Left lung (tissue), 10 donors: ENCODE measurements around the gene PABPN1. TPM values are rescaled to one million over a fixed set of nuclear protein-coding genes. Genes with fewer than 3 reads are reported as not detected.

Experiments used
- ATAC-seq: fragments of 200-7000 bp; cut with Tn5 transposase; one replicate; pipeline ENCODE4 v1.9.1; 2020; ENCODE audit warnings: moderate library complexity
- DNase-seq, 4 donors: peaks; one replicate each; pipeline ENCODE4 v3.0.0-alpha.2; 2013 to 2020
- H3K27ac ChIP-seq, 2 donors: fragments of 200-600 bp; sonication (generic) in 1 of 2; one replicate each; pipeline versions ENCODE4 v1.5.0 to v1.8.0; 2020 to 2021
- H3K27me3 ChIP-seq, 2 donors: fragments of 200-600 bp; sonication (generic) in 1 of 2; one replicate each; pipeline versions ENCODE4 v1.5.0 to v1.8.0; 2020 to 2021
- H3K36me3 ChIP-seq, 2 donors: fragments of 200-600 bp; sonication (generic) in 1 of 2; one replicate each; pipeline versions ENCODE4 v1.5.0 to v1.8.0; 2020 to 2021
- H3K4me1 ChIP-seq, 2 donors: fragments of 200-600 bp; one replicate each; pipeline ENCODE4 v1.8.0; 2021
- H3K4me3 ChIP-seq, 2 donors: fragments of 200-600 bp; sonication (generic) in 1 of 2; one replicate each; pipeline versions ENCODE4 v1.5.0 to v1.8.0; 2020 to 2021; ENCODE audit warnings: mild to moderate bottlenecking in 1 of 2
- H3K9me3 ChIP-seq, 2 donors: fragments of 200-600 bp; sonication (generic) in 1 of 2; one replicate each; pipeline versions ENCODE4 v1.5.0 to v1.8.0; 2020 to 2021
- CTCF ChIP-seq, 2 donors: fragments of 200-600 bp; sonication (generic) in 1 of 2; IDR thresholded peaks; one replicate each; pipeline versions ENCODE4 v1.5.0 to v1.8.0; 2021; ENCODE audit warnings: antibody characterized with exemption in 2 of 2
- intact Hi-C, 2 donors: fragments of 100-400 bp; cut with DNase I; formaldehyde crosslinking; loops; one replicate each; pipeline versions ENCODE4 v1.11.2 to v1.14.2; 2022
- polyA plus RNA-seq, 6 donors: library from polyadenylated mRNA; unstranded; fragments of 120-200 nt; gene quantifications; one replicate each; pipeline ENCODE4 v1.2.1, GENCODE V29; 2013; ENCODE audit not compliant: insufficient read length in 6 of 6
- total RNA-seq, 2 donors: library from RNA; stranded (reverse); fragmentation: NEBNext Ultra II Directional; extraction: Animal tissue kit (Norgen Biotek cat#: 25700); gene quantifications; one replicate each; pipeline ENCODE4 v1.2.1, GENCODE V29; 2021
- donor health status: DM: no; HTN: yes; CAD: no.
- donor health status: DM: no; HTN: no; CAD: no.

The PABPN1 gene
- total and polyA plus RNA-seq, 8 donors = 119 to 256 (median 198) TPM

GRCh38 chr14:23335623-23336022, 14.4 kb downstream of the PABPN1 start:
- Histone ChIP-seq H3K27ac (no peak overlapping the region), H3K4me3 (no peak overlapping the region), H3K4me1 (no peaks in the 10 kb centered on the region), H3K9me3 (peaks cover 0 to 9% of the 10 kb centered on the region in 2 donors), H3K36me3 (no peaks in the 10 kb centered on the region), H3K27me3 (no peaks in the 10 kb centered on the region)
- DNase-seq = no peak
- no peak for TF ChIP-seq CTCF (IDR thresholded peaks at IDR 0.05)
- intact Hi-C loops = no loop called here
- no peak for ATAC-seq

- no peaks in the 10 kb centered on the region for H3K27me3 ChIP-seq
- H3K36me3 ChIP-seq = no peaks in the 10 kb centered on the region
- H3K9me3 ChIP-seq = peaks cover 0 to 9% of the 10 kb centered on the region in 2 donors
- TF ChIP-seq CTCF (IDR thresholded peaks at IDR 0.05) = no peak
- H3K4me3 ChIP-seq = no peak overlapping the region
- ATAC-seq = no peak
- DNase-seq = no peak
- no peak overlapping the region for H3K27ac ChIP-seq
- no peaks in the 10 kb centered on the region for H3K4me1 ChIP-seq
- intact Hi-C loops = loop anchor here in 1 of 2 donors (10.0 kb wide), 1 partner anchor 135 kb away; no protein-coding TSS in a partner anchor
Measured at GRCh38 chr14:23339506-23340268, 18.4 kb downstream of the PABPN1 start.

- no peak for DNase-seq
- H3K27me3 ChIP-seq = no peaks in the 10 kb centered on the region
- TF ChIP-seq CTCF (IDR thresholded peaks at IDR 0.05) = no peak
- no peak overlapping the region for H3K27ac ChIP-seq
- ATAC-seq = no peak
- intact Hi-C loops = loop anchor here in 1 of 2 donors (10.0 kb wide), 1 partner anchor 130 kb away; no protein-coding TSS in a partner anchor
- H3K4me1 ChIP-seq = no peaks in the 10 kb centered on the region
- no peaks in the 10 kb centered on the region for H3K36me3 ChIP-seq
- H3K4me3 ChIP-seq = no peak overlapping the region
- peaks cover 0 to 6% of the 10 kb centered on the region in 2 donors for H3K9me3 ChIP-seq
Measured at GRCh38 chr14:23344481-23344880, 23.2 kb downstream of the PABPN1 start.

- H3K36me3 ChIP-seq = no peaks in the 10 kb centered on the region
- no peaks in the 10 kb centered on the region for H3K4me1 ChIP-seq
- intact Hi-C loops = loop anchor here in 1 of 2 donors (10.0 kb wide), 1 partner anchor 129 kb away; no protein-coding TSS in a partner anchor
- peaks cover 0 to 7% of the 10 kb centered on the region in 2 donors for H3K27me3 ChIP-seq
- H3K4me3 ChIP-seq = no peak overlapping the region
- ATAC-seq (no peak), DNase-seq (no peak)
- no peak overlapping the region for H3K27ac ChIP-seq
- H3K9me3 ChIP-seq = no peaks in the 10 kb centered on the region
- TF ChIP-seq CTCF (IDR thresholded peaks at IDR 0.05) = no peak
Measured at GRCh38 chr14:23345987-23346692, 24.9 kb downstream of the PABPN1 start.
